Bone marrow (tissue), 2 donors: ENCODE results near the gene PPARGC1A.

ENCODE experiments used
- DNase-seq, 2 donors: peaks; one replicate each; lab custom pipeline; 2025; lab: John Stamatoyannopoulos, UW

Gene PPARGC1A

GRCh38 chr4:23838131-23838530 is 51.7 kb downstream of the PPARGC1A start:
- no peak for DNase-seq

DNA sequence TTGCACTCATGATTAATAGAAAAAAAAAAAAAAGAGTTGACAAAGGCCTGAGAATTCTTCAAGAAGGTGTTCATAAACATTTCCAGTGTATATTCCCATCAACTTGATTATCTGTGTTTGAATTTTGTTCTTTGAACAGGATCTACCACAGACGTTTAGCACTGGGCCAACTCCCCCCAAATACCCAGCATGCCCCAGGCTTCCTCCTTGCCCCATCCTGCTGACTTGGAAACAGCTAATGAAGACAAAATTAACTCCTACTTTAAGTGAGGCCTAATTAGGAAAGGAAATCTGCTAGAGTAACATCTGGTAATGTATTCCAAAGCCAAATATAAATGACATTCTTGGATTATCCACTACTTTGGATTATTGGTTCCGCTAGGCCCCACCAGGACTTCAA is 52.5 kb downstream of the PPARGC1A start:
- DNase-seq = no peak

DNA sequence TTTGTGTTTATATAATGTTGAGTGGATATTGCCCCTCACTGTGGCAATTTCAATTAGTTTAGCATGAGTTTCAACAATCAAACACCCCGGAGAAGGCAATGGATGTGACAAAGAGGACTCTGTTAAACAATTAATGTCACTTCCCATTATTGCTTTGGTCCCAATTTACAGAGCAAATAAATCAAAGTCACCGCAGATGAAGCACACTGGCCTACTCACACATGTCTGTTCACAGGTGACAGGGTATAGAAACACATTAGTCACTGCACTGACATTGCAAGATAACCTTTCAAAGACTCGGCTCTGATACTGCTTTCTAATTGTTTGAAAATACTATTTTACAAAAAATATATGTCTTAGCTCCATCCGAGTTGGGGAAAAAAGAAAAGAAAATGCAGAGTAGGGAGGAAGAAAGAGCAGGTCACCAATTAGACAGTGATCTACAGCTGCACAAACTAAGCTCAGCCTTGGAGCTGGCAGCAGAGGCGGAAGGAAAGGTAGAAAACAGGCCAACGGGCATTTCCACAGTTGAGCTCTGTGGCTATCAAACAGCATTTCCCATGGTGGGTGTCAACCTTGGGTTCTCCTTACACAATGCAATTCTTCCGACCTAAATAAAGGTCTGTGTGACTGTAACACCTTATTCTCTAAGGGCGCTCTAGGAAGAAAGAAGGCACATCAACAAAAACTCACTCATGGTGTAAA is 53.9 kb downstream of the PPARGC1A start:
- no peak for DNase-seq

DNA sequence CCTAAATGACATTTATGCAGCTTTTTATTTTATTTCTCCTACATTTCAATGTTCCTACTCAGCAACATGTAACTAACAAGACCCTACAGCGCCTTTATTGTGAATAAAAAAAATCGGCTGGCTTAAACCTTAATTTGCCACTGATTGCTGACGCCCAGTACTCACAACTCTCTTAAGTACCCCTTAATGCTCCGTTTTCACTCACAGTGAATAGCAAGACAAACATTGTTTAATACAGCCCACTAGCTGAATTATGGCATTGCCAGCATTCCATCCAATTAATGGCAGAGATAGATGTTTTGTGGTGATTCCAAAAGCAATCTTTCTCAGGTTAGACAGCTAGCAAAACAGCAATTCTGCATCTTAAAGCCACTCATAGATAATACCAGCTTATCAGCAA is 61.1 kb downstream of the PPARGC1A start:
- DNase-seq = no peak

- no peak for DNase-seq
Observed at GRCh38 chr4:23828020-23828715, 61.7 kb downstream of the PPARGC1A start.

DNA sequence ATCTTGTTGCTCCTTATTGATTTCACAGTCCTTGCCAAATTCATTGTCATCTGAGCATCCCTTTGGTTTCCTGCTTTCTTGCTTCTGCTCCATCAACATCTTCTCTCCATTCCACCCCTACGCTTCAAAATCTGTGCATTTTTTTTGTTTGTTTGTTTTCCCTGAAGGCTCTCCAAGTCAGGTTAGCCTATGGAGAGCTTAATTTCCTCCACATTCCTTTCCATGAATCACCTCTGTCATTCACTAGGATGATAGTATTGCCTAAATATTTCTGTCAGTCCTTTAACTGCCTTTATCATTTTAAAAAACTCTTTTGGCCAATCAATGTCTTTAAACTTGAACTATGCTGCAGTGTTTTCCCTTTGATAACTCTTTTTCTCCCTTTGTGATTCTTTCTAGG is 67.7 kb downstream of the PPARGC1A start:
- DNase-seq = no peak

DNA sequence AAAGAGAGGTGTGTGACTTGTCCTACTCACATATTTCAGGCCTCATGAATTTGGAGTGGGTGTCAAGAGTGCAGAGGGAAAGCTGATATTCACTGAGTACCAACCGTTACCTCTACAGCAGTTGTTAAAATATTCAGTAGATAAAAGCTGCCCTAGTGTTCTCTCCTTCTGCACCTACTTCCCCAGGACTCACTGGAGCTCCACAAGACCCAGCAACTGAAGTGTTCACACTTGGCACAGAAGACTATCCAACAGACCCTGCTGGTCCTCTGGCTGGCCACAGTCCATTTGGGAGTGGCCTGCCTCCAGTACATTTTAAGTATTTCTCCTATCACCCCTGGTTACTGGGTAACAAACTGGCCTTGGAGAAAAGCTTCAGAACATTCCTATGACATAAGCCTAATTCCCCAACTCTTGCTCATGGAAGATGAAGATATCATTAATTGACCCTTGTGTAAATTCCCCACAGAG is 70.8 kb downstream of the PPARGC1A start:
- DNase-seq = no peak

DNA sequence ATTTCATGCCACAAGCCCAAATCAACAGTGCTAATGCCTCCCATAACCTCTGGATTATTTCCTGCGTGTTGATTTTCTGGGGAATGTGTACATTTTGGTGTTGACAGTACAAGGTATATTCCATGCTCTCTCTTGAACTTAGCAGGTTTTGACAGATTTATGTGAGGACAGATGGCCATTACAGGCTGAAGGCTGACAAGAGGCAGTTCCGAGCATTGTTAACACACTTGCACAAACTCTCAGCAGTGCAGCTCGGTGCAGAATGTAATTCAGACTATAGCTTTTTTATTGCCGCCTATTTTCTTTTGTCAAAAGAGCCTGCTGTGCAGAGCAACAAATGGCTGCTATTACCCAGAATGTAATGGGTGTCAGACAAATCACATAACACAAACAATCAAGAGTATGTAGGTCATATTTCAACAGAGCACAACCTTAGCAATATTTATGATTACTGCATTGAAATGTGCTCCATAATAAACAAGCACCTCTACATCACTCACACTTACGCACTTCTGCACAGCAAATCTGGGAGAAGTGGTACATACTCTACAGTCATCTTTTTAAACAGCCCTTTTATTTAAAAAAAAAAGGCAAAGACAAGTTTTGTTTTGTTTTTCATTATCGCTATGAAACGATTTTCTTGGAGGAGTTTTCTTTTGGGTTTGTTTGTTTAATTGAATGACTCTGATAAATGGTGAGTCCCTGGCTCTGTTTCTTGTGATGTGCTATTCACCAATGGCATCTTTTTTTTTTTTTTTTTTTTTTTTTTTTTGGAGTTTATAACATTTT is 71.6 kb downstream of the PPARGC1A start:
- no peak for DNase-seq

GRCh38 chr4:23814996-23815660 is 74.7 kb downstream of the PPARGC1A start:
- DNase-seq = no peak

DNA sequence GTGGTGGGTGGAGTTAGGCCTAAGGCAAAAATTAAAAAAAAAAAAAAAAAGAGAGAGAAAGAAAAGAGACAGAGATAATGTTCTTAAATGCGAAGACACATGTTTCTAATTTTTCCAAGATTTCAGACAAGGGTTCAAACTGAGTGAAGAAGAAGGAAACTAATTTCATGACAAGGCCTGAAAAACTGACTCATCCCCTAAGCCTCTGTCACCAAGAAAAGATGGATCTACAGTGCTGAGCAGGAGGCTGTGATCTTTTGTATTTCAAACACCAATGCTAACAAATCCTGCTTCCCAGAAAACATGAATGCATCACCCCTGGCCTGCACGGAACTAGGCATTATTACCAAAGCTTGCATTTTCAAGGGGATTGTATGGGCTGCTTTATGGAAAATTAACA is 75.3 kb downstream of the PPARGC1A start:
- no peak for DNase-seq

GRCh38 chr4:23811161-23811560 is 78.7 kb downstream of the PPARGC1A start:
- DNase-seq = no peak

DNA sequence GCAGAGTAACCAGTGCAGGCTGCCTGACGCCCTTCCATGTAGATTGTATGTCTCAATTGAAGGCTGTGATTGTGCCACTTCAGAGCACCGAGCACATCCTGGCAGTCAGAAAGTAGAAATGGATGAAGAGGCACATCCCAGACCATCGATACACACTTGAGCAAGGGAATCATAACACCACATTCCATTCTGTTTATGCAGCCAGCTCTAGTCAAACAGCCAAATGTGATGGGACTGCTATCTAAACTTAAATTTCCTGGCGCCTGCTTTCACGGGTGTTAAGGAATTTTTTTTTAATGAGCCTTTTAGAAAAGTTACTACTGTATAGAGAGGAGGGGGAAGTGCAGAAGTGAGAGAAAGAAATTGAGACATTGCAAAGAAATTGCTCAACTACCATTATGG is 84.4 kb downstream of the PPARGC1A start:
- no peak for DNase-seq

DNA sequence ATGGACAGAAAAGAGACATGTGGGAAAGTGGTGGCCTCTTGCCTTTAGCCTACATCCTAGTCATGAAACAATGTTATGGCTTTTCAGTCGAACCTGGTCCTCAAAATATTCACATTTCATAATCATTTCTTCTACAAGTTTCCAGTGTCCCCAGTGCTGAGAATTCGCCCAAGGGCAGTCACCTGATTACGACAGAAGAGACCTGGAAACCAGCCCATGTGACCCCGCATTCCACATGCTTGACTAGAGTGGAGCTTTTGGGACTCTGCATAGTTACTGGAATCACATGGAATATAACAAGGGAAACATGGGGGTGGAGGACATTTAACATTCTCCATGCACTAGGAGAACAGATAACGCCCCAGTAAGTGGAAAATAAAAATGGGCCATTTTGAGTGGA is 100.1 kb downstream of the PPARGC1A start:
- no peak for DNase-seq

- DNase-seq = no peak
Observed at GRCh38 chr4:23788460-23788859, 101.4 kb downstream of the PPARGC1A start.

GRCh38 chr4:23788027-23788426 is 101.8 kb downstream of the PPARGC1A start:
- DNase-seq = no peak

- no peak for DNase-seq
Observed at GRCh38 chr4:23782778-23783437, 106.9 kb downstream of the PPARGC1A start.

- DNase-seq = no peak
Observed at GRCh38 chr4:23779839-23780238, 110.0 kb downstream of the PPARGC1A start.

- DNase-seq = no peak
Observed at GRCh38 chr4:23779422-23779821, 110.4 kb downstream of the PPARGC1A start.

GRCh38 chr4:23775694-23776093 is 114.2 kb downstream of the PPARGC1A start:
- DNase-seq = no peak

- no peak for DNase-seq
Observed at GRCh38 chr4:23774909-23775308, 114.9 kb downstream of the PPARGC1A start.

DNA sequence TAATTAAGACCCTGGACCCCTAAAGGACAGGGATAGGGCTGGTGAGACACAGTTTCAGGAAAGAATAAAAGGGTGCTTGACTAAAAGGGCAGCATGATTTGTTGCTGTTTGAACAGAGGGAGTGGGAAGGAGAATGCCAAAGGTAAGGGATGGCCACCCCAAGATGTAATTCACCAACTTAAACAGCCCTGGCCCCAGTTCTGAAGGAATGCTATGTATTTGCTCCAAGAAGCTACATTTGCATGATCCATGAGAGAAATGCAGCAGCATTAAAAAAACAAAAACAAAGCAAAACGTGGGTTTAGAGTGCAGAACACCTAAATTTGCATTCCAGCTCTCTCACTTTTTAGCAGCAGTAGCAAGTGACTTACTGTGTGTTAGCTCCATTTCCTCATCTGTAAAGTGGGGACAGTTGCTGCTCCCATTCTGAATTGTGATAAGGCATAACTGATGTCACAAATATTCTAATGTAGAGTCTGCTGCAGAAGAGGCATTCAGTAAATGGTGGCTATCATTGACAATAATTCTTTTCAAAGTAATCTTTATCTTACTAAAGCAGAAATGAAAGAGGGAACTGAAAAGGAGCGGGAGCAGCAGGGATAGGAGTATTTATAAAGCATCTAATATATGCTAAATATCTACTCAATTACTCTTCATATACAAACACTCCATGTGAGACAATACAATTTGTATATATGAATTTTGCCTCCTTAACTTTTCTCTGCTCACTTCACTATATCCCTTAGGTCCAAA is 115.8 kb downstream of the PPARGC1A start:
- no peak for DNase-seq
